HEK293 (cell line): Measurements from ENCODE around the gene FIBCD1.

Experiments
- CTCF ChIA-PET: fragments of 350-600 bp; formaldehyde crosslinking; extraction: SDS; loops from one replicate; lab custom pipeline; 2021; ENCODE audit warnings: antibody characterized with exemption; lab: Yijun Ruan, JAX
- POLR2A ChIA-PET: fragments of 300-600 bp; formaldehyde crosslinking; extraction: SDS; loops from one replicate; lab custom pipeline; 2020; ENCODE audit warnings: antibody characterized with exemption, inconsistent platforms; lab: Yijun Ruan, JAX
- H3K27ac ChIP-seq: fragments of 200-500 bp; sonication (Bioruptor generic); 2 replicates; pipeline ENCODE4 v1.5.1; 2014; ENCODE audit warnings: low read depth, low read length, control low read depth, inconsistent platforms; ENCODE audit errors: extremely low read depth
- H3K36me3 ChIP-seq, 2 experiments: fragments of 200-500 bp in 1 of 2; sonication (Bioruptor generic) in 1 of 2; 1 replicate in 1 of 2; 2 replicates in 1 of 2; pipeline ENCODE4 v1.5.1; 2014 to 2017; ENCODE audit warnings: inconsistent platforms in 2 of 2, low read length in 2 of 2; ENCODE audit not compliant: control insufficient read depth in 2 of 2, insufficient read depth in 1 of 2
- H3K4me1 ChIP-seq: fragments of 200-500 bp; sonication (Bioruptor generic); 2 replicates; pipeline ENCODE4 v1.5.1; 2014; ENCODE audit warnings: mild to moderate bottlenecking, low read length, inconsistent platforms; ENCODE audit not compliant: control insufficient read depth, insufficient read depth
- H3K4me3 ChIP-seq: 2 replicates; pipeline ENCODE4 v1.5.1; 2011; ENCODE audit warnings: low read depth, mild to moderate bottlenecking, control low read depth, low read length, moderate library complexity
- H3K9me3 ChIP-seq: fragments of 200-500 bp; sonication (Bioruptor generic); 2 replicates; pipeline ENCODE4 v1.5.1; 2014; ENCODE audit warnings: low read depth, low read length, inconsistent platforms; ENCODE audit not compliant: control insufficient read depth, insufficient read depth
- BCL11A ChIP-seq: fragments of 450-650 bp; formaldehyde crosslinking; IDR thresholded peaks from 2 replicates; pipeline ENCODE4 v1.5.1; 2016; ENCODE audit warnings: low read depth, missing biosample characterization, missing genetic modification characterization
- HOXA7 ChIP-seq: sonication (generic); formaldehyde crosslinking; IDR thresholded peaks from 2 replicates; pipeline ENCODE4 v1.8.1; 2022; ENCODE audit warnings: missing genetic modification reagents, borderline replicate concordance
- HOXD13 ChIP-seq: sonication (generic); formaldehyde crosslinking; IDR thresholded peaks from 2 replicates; pipeline ENCODE4 v1.8.0; 2022; ENCODE audit warnings: missing genetic modification reagents, borderline replicate concordance
- KLF7 ChIP-seq: fragments of 450-650 bp; formaldehyde crosslinking; IDR thresholded peaks from 2 replicates; pipeline ENCODE4 v1.5.1; 2016; ENCODE audit warnings: missing biosample characterization, missing genetic modification characterization, borderline replicate concordance
- MYNN ChIP-seq: fragments of 450-650 bp; formaldehyde crosslinking; IDR thresholded peaks from 2 replicates; pipeline ENCODE4 v1.5.1; 2016; ENCODE audit warnings: missing biosample characterization, missing genetic modification characterization, borderline replicate concordance
- ZFP69B ChIP-seq: fragments of 450-650 bp; formaldehyde crosslinking; IDR thresholded peaks from 2 replicates; pipeline ENCODE4 v1.5.1; 2016; ENCODE audit warnings: missing biosample characterization, missing genetic modification characterization
- ZNF133 ChIP-seq: fragments of 450-650 bp; formaldehyde crosslinking; IDR thresholded peaks from 2 replicates; pipeline ENCODE4 v1.5.1; 2016; ENCODE audit warnings: missing biosample characterization, missing genetic modification characterization
- ZNF184 ChIP-seq: fragments of 450-650 bp; IDR thresholded peaks from 2 replicates; pipeline ENCODE4 v1.5.1; 2018; ENCODE audit warnings: missing biosample characterization, mild to moderate bottlenecking, missing genetic modification characterization
- ZNF19 ChIP-seq: fragments of 450-650 bp; formaldehyde crosslinking; IDR thresholded peaks from 2 replicates; pipeline ENCODE4; 2016; ENCODE audit warnings: missing biosample characterization, missing genetic modification characterization, low read depth
- ZNF274 ChIP-seq, 2 experiments: fragments of 200-500 bp in 1 of 2; fragments of 450-650 bp in 1 of 2; sonication (Bioruptor generic) in 1 of 2; formaldehyde crosslinking in 1 of 2; IDR thresholded peaks; 2 replicates each; pipeline versions ENCODE4 v1.5.1 to v1.6.1; 2014 to 2016; ENCODE audit warnings: borderline replicate concordance in 1 of 2, inconsistent platforms in 1 of 2, low read length in 1 of 2, missing biosample characterization in 1 of 2, missing genetic modification characterization in 1 of 2
- ZNF404 ChIP-seq: fragments of 450-650 bp; formaldehyde crosslinking; IDR thresholded peaks from 2 replicates; pipeline ENCODE4 v1.5.1; 2017; ENCODE audit warnings: missing biosample characterization, missing genetic modification characterization
- ZNF514 ChIP-seq: fragments of 450-650 bp; formaldehyde crosslinking; IDR thresholded peaks from 2 replicates; pipeline ENCODE4 v1.5.1; 2016; ENCODE audit warnings: missing biosample characterization, missing genetic modification characterization
- ZNF670 ChIP-seq: fragments of 450-650 bp; formaldehyde crosslinking; IDR thresholded peaks from 2 replicates; pipeline ENCODE4 v1.5.1; 2016; ENCODE audit warnings: missing biosample characterization, missing genetic modification characterization, low read depth
- ZNF830 ChIP-seq: fragments of 450-650 bp; IDR thresholded peaks from 2 replicates; pipeline ENCODE4 v1.5.0; 2018; ENCODE audit warnings: missing biosample characterization, missing genetic modification characterization, low read depth, mild to moderate bottlenecking, moderate library complexity
- ZXDB ChIP-seq: fragments of 450-650 bp; formaldehyde crosslinking; IDR thresholded peaks from 2 replicates; pipeline ENCODE4 v1.5.1; 2016; ENCODE audit warnings: missing biosample characterization, missing genetic modification characterization
- TF ChIP-seq, protein P1 (sequence below): fragments of 450-650 bp; formaldehyde crosslinking; IDR thresholded peaks from 2 replicates; pipeline ENCODE4 v1.5.1; 2016; ENCODE audit warnings: missing biosample characterization, missing genetic modification characterization
- TF ChIP-seq, protein P2 (sequence below): fragments of 450-650 bp; formaldehyde crosslinking; IDR thresholded peaks from 2 replicates; pipeline ENCODE4 v1.5.1; 2016; ENCODE audit warnings: missing biosample characterization, missing genetic modification characterization
- TF ChIP-seq, protein P3 (sequence below): fragments of 450-650 bp; formaldehyde crosslinking; IDR thresholded peaks from 2 replicates; pipeline ENCODE4 v1.5.1; 2016; ENCODE audit warnings: missing biosample characterization, missing genetic modification characterization, borderline replicate concordance
- TF ChIP-seq, protein P4 (sequence below): fragments of 450-650 bp; formaldehyde crosslinking; IDR thresholded peaks from 2 replicates; pipeline ENCODE4 v1.5.1; 2016; ENCODE audit warnings: missing biosample characterization, missing genetic modification characterization
- TF ChIP-seq, protein P5 (sequence below): fragments of 450-650 bp; formaldehyde crosslinking; IDR thresholded peaks from 2 replicates; pipeline ENCODE4 v1.5.1; 2016; ENCODE audit warnings: missing biosample characterization, missing genetic modification characterization

Gene FIBCD1

DNA sequence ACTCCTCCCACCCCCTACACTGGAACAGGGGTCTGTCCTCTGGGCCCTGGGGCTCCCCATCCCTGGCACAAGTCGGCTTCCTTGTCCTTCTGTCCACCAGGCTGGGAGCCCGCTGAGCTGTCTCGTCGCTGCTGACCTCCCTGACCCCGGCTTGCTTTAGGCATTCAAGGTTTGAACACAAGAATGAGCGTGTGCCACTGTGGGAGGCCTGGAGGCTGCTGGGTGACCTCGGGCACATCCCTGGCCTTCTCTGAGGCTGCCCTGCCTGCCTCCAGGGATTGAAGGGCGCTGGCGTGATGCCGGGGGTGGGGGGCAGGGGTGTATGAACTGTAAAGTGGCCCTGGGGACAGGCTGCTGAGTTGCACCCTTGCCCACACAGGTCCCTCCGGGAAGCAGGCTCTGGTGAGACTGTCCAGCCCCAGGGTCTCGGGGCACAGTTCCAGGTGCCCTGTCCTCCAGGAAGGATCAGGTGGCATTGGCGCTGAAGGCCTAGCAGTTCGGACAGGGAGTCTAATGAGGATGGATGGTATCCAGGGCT lies 18.2 kb downstream of the FIBCD1 start:
- no peak overlapping the region for H3K4me3 ChIP-seq
- no peaks in the 10 kb centered on the region for H3K9me3 ChIP-seq
- H3K36me3 ChIP-seq: no peaks in the 10 kb centered on the region
- CTCF ChIA-PET: interaction anchor here (1.5 kb wide), 1 partner anchor 12 kb away, joined by 7 read pairs; no protein-coding TSS in a partner anchor
- POLR2A ChIA-PET: no interaction called here
- no peak overlapping the region for H3K27ac ChIP-seq
- no peak for TF ChIP-seq KLF7 (tag by site-specific recombination)
- no peak for TF ChIP-seq BCL11A (tag by site-specific recombination)
- TF ChIP-seq, protein P1, sequence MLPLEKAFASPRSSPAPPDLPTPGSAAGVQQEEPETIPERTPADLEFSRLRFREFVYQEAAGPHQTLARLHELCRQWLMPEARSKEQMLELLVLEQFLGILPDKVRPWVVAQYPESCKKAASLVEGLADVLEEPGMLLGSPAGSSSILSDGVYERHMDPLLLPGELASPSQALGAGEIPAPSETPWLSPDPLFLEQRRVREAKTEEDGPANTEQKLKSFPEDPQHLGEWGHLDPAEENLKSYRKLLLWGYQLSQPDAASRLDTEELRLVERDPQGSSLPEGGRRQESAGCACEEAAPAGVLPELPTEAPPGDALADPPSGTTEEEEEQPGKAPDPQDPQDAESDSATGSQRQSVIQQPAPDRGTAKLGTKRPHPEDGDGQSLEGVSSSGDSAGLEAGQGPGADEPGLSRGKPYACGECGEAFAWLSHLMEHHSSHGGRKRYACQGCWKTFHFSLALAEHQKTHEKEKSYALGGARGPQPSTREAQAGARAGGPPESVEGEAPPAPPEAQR (tag by site-specific recombination): no peak
- no peak for TF ChIP-seq ZNF670 (tag by site-specific recombination)
- TF ChIP-seq, protein P2, sequence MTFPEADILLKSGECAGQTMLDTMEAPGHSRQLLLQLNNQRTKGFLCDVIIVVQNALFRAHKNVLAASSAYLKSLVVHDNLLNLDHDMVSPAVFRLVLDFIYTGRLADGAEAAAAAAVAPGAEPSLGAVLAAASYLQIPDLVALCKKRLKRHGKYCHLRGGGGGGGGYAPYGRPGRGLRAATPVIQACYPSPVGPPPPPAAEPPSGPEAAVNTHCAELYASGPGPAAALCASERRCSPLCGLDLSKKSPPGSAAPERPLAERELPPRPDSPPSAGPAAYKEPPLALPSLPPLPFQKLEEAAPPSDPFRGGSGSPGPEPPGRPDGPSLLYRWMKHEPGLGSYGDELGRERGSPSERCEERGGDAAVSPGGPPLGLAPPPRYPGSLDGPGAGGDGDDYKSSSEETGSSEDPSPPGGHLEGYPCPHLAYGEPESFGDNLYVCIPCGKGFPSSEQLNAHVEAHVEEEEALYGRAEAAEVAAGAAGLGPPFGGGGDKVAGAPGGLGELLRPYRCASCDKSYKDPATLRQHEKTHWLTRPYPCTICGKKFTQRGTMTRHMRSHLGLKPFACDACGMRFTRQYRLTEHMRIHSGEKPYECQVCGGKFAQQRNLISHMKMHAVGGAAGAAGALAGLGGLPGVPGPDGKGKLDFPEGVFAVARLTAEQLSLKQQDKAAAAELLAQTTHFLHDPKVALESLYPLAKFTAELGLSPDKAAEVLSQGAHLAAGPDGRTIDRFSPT: no peak
- TF ChIP-seq, protein P3, sequence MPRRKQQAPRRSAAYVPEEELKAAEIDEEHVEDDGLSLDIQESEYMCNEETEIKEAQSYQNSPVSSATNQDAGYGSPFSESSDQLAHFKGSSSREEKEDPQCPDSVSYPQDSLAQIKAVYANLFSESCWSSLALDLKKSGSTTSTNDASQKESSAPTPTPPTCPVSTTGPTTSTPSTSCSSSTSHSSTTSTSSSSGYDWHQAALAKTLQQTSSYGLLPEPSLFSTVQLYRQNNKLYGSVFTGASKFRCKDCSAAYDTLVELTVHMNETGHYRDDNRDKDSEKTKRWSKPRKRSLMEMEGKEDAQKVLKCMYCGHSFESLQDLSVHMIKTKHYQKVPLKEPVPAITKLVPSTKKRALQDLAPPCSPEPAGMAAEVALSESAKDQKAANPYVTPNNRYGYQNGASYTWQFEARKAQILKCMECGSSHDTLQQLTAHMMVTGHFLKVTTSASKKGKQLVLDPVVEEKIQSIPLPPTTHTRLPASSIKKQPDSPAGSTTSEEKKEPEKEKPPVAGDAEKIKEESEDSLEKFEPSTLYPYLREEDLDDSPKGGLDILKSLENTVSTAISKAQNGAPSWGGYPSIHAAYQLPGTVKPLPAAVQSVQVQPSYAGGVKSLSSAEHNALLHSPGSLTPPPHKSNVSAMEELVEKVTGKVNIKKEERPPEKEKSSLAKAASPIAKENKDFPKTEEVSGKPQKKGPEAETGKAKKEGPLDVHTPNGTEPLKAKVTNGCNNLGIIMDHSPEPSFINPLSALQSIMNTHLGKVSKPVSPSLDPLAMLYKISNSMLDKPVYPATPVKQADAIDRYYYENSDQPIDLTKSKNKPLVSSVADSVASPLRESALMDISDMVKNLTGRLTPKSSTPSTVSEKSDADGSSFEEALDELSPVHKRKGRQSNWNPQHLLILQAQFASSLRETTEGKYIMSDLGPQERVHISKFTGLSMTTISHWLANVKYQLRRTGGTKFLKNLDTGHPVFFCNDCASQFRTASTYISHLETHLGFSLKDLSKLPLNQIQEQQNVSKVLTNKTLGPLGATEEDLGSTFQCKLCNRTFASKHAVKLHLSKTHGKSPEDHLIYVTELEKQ (tag by site-specific recombination): no peak
- H3K4me1 ChIP-seq: no peaks in the 10 kb centered on the region

DNA sequence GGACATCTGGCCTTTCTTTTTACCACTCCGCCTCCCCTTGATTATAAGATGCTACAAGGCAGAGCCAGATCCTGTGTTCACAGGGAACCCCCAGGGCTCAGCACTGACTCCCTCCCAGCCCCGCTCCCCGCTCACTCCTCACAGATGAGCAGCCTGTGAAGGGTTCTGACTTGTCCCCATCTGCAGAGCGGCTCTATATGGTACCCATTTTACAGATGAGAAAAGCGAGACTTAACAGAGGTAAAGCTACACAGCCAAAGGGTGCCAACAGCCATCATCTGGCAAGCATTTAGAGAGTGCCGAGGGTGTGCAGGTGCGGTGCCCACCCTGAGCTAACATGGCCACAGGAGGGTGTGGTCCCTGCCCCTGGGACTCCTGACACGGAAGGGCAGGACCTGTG lies 18.8 kb downstream of the FIBCD1 start:
- no peaks in the 10 kb centered on the region for H3K4me1 ChIP-seq
- H3K27ac ChIP-seq: no peak overlapping the region
- CTCF ChIA-PET: no interaction called here
- no peaks in the 10 kb centered on the region for H3K36me3 ChIP-seq
- TF ChIP-seq ZXDB (no peak), ZNF830 (tag by site-specific recombination) (no peak), HOXD13 (CRISPR knock-in tag) (no peak), ZNF19 (tag by site-specific recombination) (no peak), ZNF133 (tag by site-specific recombination) (no peak), MYNN (tag by site-specific recombination) (no peak), ZNF404 (tag by site-specific recombination) (no peak), HOXA7 (CRISPR knock-in tag) (no peak), ZFP69B (tag by site-specific recombination) (no peak), ZNF274 (IDR thresholded peaks at IDR 0.05; ENCODE audit: low read length) (no peak), ZNF274 (tag by site-specific recombination; IDR thresholded peaks at IDR 0.05; ENCODE audit: borderline replicate concordance) (no peak), ZNF184 (tag by site-specific recombination) (no peak), ZNF514 (tag by site-specific recombination) (no peak)
- TF ChIP-seq, protein P4, sequence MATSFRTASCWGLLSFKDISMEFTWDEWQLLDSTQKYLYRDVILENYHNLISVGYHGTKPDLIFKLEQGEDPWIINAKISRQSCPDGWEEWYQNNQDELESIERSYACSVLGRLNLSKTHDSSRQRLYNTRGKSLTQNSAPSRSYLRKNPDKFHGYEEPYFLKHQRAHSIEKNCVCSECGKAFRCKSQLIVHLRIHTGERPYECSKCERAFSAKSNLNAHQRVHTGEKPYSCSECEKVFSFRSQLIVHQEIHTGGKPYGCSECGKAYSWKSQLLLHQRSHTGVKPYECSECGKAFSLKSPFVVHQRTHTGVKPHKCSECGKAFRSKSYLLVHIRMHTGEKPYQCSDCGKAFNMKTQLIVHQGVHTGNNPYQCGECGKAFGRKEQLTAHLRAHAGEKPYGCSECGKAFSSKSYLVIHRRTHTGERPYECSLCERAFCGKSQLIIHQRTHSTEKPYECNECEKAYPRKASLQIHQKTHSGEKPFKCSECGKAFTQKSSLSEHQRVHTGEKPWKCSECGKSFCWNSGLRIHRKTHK: no peak
- TF ChIP-seq, protein P5, sequence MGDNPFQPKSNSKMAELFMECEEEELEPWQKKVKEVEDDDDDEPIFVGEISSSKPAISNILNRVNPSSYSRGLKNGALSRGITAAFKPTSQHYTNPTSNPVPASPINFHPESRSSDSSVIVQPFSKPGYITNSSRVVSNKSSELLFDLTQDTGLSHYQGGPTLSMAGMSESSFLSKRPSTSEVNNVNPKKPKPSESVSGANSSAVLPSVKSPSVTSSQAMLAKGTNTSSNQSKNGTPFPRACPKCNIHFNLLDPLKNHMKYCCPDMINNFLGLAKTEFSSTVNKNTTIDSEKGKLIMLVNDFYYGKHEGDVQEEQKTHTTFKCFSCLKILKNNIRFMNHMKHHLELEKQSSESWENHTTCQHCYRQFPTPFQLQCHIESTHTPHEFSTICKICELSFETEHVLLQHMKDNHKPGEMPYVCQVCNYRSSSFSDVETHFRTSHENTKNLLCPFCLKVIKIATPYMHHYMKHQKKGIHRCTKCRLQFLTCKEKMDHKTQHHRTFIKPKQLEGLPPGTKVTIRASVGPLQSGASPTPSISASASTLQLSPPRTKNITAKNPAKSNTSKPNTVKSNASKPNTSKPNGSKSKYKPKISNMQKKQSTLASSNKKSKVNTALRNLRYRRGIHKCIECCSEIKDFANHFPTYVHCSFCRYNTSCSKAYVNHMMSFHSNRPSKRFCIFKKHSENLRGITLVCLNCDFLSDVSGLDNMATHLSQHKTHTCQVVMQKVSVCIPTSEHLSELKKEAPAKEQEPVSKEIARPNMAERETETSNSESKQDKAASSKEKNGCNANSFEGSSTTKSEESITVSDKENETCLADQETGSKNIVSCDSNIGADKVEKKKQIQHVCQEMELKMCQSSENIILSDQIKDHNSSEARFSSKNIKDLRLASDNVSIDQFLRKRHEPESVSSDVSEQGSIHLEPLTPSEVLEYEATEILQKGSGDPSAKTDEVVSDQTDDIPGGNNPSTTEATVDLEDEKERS (tag by site-specific recombination): no peak
- H3K4me3 ChIP-seq: no peak overlapping the region
- POLR2A ChIA-PET: no interaction called here
- no peaks in the 10 kb centered on the region for H3K9me3 ChIP-seq
